ENCODE results near the gene ADGRF1. TPM values are rescaled to one million over a fixed set of nuclear protein-coding genes. Genes with fewer than 3 reads are reported as not detected.

ADGRF1 gene
- total and polyA plus RNA-seq, 2 donors (not counting 1 experiment from before 2014, with no cell fraction given) = not detected

DNA sequence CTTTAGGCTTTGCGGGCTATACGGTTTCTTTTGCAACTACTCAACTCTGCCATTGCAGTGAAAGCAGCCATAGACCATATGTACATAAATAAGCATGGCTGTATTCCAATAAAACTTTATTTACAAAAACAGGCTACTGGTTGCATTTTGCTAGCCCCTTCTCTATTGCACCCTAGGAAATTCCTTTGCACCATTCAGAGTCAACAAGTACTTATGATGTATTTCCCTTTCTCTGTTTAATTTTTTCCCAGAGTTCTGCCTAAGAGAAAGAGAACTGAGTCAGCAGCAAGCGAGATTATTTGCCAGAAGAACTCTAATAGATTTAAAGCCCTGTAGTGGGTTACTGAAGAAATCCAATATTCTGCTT is 33.8 kb downstream of the ADGRF1 start:
- H3K9me3 ChIP-seq (ENCODE audit: control insufficient read depth, insufficient read depth, low read depth, low read length) = no peaks in the 10 kb centered on the region
- no peak overlapping the region for H2AFZ ChIP-seq (ENCODE audit: low read length)
- TF ChIP-seq, protein P1, sequence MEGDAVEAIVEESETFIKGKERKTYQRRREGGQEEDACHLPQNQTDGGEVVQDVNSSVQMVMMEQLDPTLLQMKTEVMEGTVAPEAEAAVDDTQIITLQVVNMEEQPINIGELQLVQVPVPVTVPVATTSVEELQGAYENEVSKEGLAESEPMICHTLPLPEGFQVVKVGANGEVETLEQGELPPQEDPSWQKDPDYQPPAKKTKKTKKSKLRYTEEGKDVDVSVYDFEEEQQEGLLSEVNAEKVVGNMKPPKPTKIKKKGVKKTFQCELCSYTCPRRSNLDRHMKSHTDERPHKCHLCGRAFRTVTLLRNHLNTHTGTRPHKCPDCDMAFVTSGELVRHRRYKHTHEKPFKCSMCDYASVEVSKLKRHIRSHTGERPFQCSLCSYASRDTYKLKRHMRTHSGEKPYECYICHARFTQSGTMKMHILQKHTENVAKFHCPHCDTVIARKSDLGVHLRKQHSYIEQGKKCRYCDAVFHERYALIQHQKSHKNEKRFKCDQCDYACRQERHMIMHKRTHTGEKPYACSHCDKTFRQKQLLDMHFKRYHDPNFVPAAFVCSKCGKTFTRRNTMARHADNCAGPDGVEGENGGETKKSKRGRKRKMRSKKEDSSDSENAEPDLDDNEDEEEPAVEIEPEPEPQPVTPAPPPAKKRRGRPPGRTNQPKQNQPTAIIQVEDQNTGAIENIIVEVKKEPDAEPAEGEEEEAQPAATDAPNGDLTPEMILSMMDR (conservative IDR thresholded peaks at IDR 0.05 in 1 of 2, IDR thresholded peaks at IDR 0.05 in 1 of 2; ENCODE audit: low read depth in 1 of 2, low read length in 2 of 2) = no peak
- TF ChIP-seq EZH2 (IDR thresholded peaks at IDR 0.05; ENCODE audit: low read length, missing control alignments) = no peak
- no peak overlapping the region for H3K4me3 ChIP-seq (replicated peaks in 1 of 4; ENCODE audit: control extremely low read depth in 1 of 4, insufficient read depth in 1 of 4, low read depth in 3 of 4, low read length in 4 of 4)
- H3K4me2 ChIP-seq (ENCODE audit: extremely low read depth, insufficient read depth, low read length) = no peak overlapping the region
- no peaks in the 10 kb centered on the region for H3K36me3 ChIP-seq (ENCODE audit: control insufficient read depth, insufficient read depth, low read length)
- no peaks in the 10 kb centered on the region for H3K4me1 ChIP-seq (ENCODE audit: control insufficient read depth, extremely low read depth, insufficient read depth, low read length)
- H3K27ac ChIP-seq (ENCODE audit: insufficient read depth, low read length) = no peak overlapping the region
- DNase-seq (ENCODE audit: low read depth in 2 of 2) = peak in 1 of 2 donors; percentile 61
- no peaks in the 10 kb centered on the region for H4K20me1 ChIP-seq (ENCODE audit: control insufficient read depth, extremely low read depth, insufficient read depth, low read length)
- no peaks in the 10 kb centered on the region for H3K79me2 ChIP-seq (ENCODE audit: control insufficient read depth, insufficient read depth, low read length)
- H3K9ac ChIP-seq (ENCODE audit: insufficient read depth, low read length) = no peak overlapping the region
- no peaks in the 10 kb centered on the region for H3K27me3 ChIP-seq (ENCODE audit: control insufficient read depth, insufficient read depth, low read length)

DNA sequence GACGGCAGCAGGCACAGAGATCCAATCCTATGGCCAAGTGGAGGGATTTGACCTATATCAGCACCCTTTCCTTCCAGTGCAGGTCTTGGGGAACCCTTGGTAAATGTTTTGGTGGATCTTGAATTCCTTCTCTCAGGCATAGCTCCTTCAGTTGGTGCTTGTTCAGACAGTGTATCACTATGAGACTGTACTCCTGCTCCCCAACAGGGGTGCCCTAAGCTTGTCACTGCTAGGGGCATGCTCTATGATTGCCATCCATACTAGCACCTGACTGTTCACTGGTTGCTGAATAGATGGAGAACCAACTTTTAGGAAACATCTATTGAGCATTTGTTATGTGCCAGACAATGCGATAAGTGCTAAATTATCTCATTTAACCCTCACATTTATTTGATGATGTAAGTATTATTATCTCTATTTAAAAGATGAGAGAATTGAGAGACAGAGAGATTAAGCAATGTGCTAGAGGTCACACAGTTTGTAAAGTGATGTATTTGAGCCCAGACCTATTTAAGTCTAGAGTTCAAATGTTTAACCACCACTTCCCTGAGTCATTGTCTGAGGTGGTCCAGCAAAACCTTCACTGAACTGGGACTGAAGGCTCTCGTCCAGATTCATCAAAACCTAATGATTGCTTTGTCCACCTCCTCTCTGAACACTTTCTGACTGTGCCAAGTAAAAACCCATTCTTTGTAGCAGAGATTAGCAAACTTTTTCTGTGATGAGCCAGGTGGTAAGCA is 34.3 kb downstream of the ADGRF1 start:
- Histone ChIP-seq H3K27me3 (ENCODE audit: control insufficient read depth, insufficient read depth, low read length) (no peaks in the 10 kb centered on the region), H3K9ac (ENCODE audit: insufficient read depth, low read length) (no peak overlapping the region), H3K79me2 (ENCODE audit: control insufficient read depth, insufficient read depth, low read length) (no peaks in the 10 kb centered on the region), H4K20me1 (ENCODE audit: control insufficient read depth, extremely low read depth, insufficient read depth, low read length) (no peaks in the 10 kb centered on the region), H3K4me1 (ENCODE audit: control insufficient read depth, extremely low read depth, insufficient read depth, low read length) (no peaks in the 10 kb centered on the region), H3K4me2 (ENCODE audit: extremely low read depth, insufficient read depth, low read length) (no peak overlapping the region), H2AFZ (ENCODE audit: low read length) (no peak overlapping the region), H3K27ac (ENCODE audit: insufficient read depth, low read length) (no peak overlapping the region), H3K9me3 (ENCODE audit: control insufficient read depth, insufficient read depth, low read depth, low read length) (no peaks in the 10 kb centered on the region), H3K4me3 (replicated peaks in 1 of 4; ENCODE audit: control extremely low read depth in 1 of 4, insufficient read depth in 1 of 4, low read depth in 3 of 4, low read length in 4 of 4) (no peak overlapping the region), H3K36me3 (ENCODE audit: control insufficient read depth, insufficient read depth, low read length) (no peaks in the 10 kb centered on the region)
- TF ChIP-seq, protein P1 (conservative IDR thresholded peaks at IDR 0.05 in 1 of 2, IDR thresholded peaks at IDR 0.05 in 1 of 2; ENCODE audit: low read depth in 1 of 2, low read length in 2 of 2) = no peak
- TF ChIP-seq EZH2 (IDR thresholded peaks at IDR 0.05; ENCODE audit: low read length, missing control alignments) = no peak
- peak in 1 of 2 donors; percentile 88 for DNase-seq (ENCODE audit: low read depth in 2 of 2)

DNA sequence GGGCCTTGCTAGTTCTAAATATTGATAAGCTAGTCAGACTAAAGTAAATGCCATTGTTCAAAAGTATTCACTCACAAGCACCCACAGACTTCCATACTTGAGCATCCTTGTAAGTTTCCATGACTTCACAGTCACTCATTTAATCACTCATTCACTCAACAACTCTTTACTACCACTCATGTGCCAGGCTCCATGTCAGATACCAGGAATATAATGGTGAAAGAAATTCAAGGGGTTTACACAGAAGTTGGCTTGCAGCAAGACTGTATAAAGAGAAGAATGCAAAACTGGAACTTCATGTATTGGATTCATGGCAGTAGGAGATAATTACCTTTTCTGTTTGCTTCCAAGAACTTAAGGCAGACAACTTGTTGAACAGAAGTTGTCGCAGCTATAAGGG is 36.6 kb downstream of the ADGRF1 start:
- no peak for TF ChIP-seq EZH2 (IDR thresholded peaks at IDR 0.05; ENCODE audit: low read length, missing control alignments)
- TF ChIP-seq, protein P1 (conservative IDR thresholded peaks at IDR 0.05 in 1 of 2, IDR thresholded peaks at IDR 0.05 in 1 of 2; ENCODE audit: low read depth in 1 of 2, low read length in 2 of 2) = no peak
- no peak for DNase-seq (ENCODE audit: low read depth in 2 of 2)
- no peak overlapping the region for H2AFZ ChIP-seq (ENCODE audit: low read length)
- H4K20me1 ChIP-seq (ENCODE audit: control insufficient read depth, extremely low read depth, insufficient read depth, low read length) = no peaks in the 10 kb centered on the region
- H3K9ac ChIP-seq (ENCODE audit: insufficient read depth, low read length) = no peak overlapping the region
- H3K4me3 ChIP-seq (replicated peaks in 1 of 4; ENCODE audit: control extremely low read depth in 1 of 4, insufficient read depth in 1 of 4, low read depth in 3 of 4, low read length in 4 of 4) = no peak overlapping the region
- H3K36me3 ChIP-seq (ENCODE audit: control insufficient read depth, insufficient read depth, low read length) = no peaks in the 10 kb centered on the region
- H3K9me3 ChIP-seq (ENCODE audit: control insufficient read depth, insufficient read depth, low read depth, low read length) = no peaks in the 10 kb centered on the region
- no peaks in the 10 kb centered on the region for H3K27me3 ChIP-seq (ENCODE audit: control insufficient read depth, insufficient read depth, low read length)
- no peak overlapping the region for H3K27ac ChIP-seq (ENCODE audit: insufficient read depth, low read length)
- H3K4me2 ChIP-seq (ENCODE audit: extremely low read depth, insufficient read depth, low read length) = no peak overlapping the region
- no peaks in the 10 kb centered on the region for H3K4me1 ChIP-seq (ENCODE audit: control insufficient read depth, extremely low read depth, insufficient read depth, low read length)
- H3K79me2 ChIP-seq (ENCODE audit: control insufficient read depth, insufficient read depth, low read length) = no peaks in the 10 kb centered on the region
